HG02571 (cell line): ENCODE results near the gene PPOX.

ENCODE experiments used
- ATAC-seq: cut with Tn5 transposase; IDR thresholded peaks from one replicate; pipeline ENCODE4 v1.9.1; 2021; ENCODE audit warnings: mild to moderate bottlenecking, moderate library complexity; ENCODE audit not compliant: unreplicated experiment

Gene PPOX

DNA sequence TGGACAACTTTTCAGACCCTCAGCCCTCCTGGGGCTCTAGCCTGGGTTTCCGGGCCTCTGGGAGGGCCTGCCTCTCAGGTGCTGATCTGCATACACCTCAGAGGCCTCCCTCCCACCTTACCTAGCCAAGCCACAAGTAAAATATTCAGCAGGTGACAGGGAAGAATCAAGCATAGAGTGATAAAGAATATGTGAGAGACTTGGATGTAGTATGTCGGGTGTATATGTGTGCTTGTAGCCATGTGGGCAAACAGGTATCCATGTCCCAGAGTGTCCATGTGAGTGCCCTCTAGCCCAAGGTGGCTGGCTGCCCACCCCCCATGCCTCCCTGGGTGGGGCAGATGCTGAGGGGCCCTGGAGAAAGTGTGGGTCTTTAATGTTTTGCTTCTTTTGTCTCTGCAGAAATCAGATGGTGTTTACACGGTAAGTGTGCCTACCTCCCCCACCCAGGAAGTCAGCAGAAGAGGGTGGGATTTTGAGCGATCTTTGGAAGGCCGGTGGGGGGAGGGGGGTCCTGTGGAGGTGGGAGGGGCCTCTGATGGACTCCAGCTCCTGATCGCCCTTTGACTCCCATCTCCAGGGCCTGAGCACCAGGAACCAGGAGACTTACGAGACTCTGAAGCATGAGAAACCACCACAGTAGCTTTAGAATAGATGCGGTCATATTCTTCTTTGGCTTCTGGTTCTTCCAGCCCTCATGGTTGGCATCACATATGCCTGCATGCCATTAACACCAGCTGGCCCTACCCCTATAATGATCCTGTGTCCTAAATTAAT, 52.3 kb downstream of the PPOX start:
- ATAC-seq: no peak

- ATAC-seq: no peak
Observed at GRCh38 chr1:161219078-161219892, 53.1 kb downstream of the PPOX start.

DNA sequence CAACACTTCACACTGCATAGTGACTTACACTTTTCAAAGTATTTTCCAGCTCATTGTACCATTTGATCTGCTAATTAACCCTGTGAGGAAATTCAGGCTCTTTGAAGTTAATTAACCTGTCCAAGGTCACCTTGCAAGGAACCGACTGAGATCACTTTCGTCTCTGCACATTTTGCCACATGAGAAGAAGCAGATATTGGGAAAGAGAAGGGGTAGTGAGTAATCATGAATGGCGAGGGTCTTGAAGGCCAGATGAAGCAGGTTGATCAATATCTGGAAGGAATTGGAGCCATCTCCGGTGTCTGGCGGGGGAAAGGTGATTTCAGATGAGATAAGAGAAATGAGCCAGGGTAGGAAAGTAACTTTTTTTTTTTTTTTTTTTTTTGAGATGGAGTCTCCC, 53.8 kb downstream of the PPOX start:
- no peak for ATAC-seq
